Smooth muscle cell (in vitro differentiated cells): ENCODE measurements around the gene PRICKLE3. TPM values are rescaled to one million over a fixed set of nuclear protein-coding genes. Genes with fewer than 3 reads are reported as not detected.

ENCODE experiments used
- DNase-seq: peaks from one replicate; lab custom pipeline; 2025; ENCODE audit not compliant: unreplicated experiment; lab: John Stamatoyannopoulos, UW
- H2AFZ ChIP-seq: fragments of 200-600 bp; sonication (generic); 2 replicates; pipeline ENCODE4 v1.6.0; 2016; ENCODE audit warnings: antibody characterized with exemption, low read depth, mild to moderate bottlenecking
- H3F3A ChIP-seq: fragments of 200-600 bp; sonication (generic); 2 replicates; pipeline ENCODE4 v1.6.0; 2017; ENCODE audit warnings: antibody characterized with exemption, low read depth
- H3K27ac ChIP-seq: fragments of 200-600 bp; sonication (generic); 2 replicates; pipeline ENCODE4 v1.5.1; 2016; ENCODE audit warnings: low read depth, mild to moderate bottlenecking
- H3K27me3 ChIP-seq: fragments of 200-600 bp; sonication (generic); 2 replicates; pipeline ENCODE4 v1.6.1; 2016; ENCODE audit warnings: low read depth, mild to moderate bottlenecking
- H3K36me3 ChIP-seq: fragments of 200-600 bp; sonication (generic); 2 replicates; pipeline ENCODE4 v1.5.1; 2016; ENCODE audit warnings: low read depth
- H3K4me1 ChIP-seq: fragments of 200-600 bp; sonication (generic); 2 replicates; pipeline ENCODE4 v1.5.1; 2016; ENCODE audit warnings: low read depth
- H3K4me2 ChIP-seq: fragments of 200-600 bp; sonication (generic); 2 replicates; pipeline ENCODE4 v1.6.0; 2016; ENCODE audit warnings: mild to moderate bottlenecking
- H3K4me3 ChIP-seq: fragments of 200-600 bp; sonication (generic); 2 replicates; pipeline ENCODE4 v1.5.1; 2016; ENCODE audit warnings: mild to moderate bottlenecking
- H3K79me2 ChIP-seq: fragments of 200-600 bp; sonication (generic); 2 replicates; pipeline ENCODE4 v1.6.0; 2016; ENCODE audit warnings: low read depth, mild to moderate bottlenecking
- H3K9ac ChIP-seq: fragments of 200-600 bp; sonication (generic); 2 replicates; pipeline ENCODE4 v1.6.0; 2016; ENCODE audit warnings: low read depth
- H3K9me3 ChIP-seq: fragments of 200-600 bp; sonication (generic); replicated peaks from 2 replicates; pipeline ENCODE4 v1.5.1; 2016; ENCODE audit warnings: low read depth
- H4K20me1 ChIP-seq: fragments of 200-600 bp; sonication (generic); 2 replicates; pipeline ENCODE4 v1.6.0; 2016; ENCODE audit warnings: low read depth
- WGBS: methylation state at CpG from one replicate; pipeline ENCODE4 v1.1.7; 2016; ENCODE audit warnings: low lambda C conversion rate; 5-methylcytosine and 5-hydroxymethylcytosine counted together
- polyA plus RNA-seq: library from polyadenylated mRNA; unstranded; fragments of >200 nt; fragmentation: Nextera tagmentation; extraction: Ambion mirVana; gene quantifications from 2 replicates; pipeline ENCODE4 v1.2.1, GENCODE V29; 2016
- total RNA-seq: library from RNA; depleted of rRNA; stranded (reverse); fragments of >200 nt; gene quantifications from 2 replicates; pipeline ENCODE4 v1.2.3, GENCODE V29; 2014
- TF ChIP-seq, protein P1 (sequence below): fragments of 200-600 bp; sonication (generic); IDR thresholded peaks from 2 replicates; pipeline ENCODE4 v1.5.1; 2017; ENCODE audit warnings: borderline replicate concordance, mild to moderate bottlenecking, antibody characterized with exemption; ENCODE audit not compliant: insufficient read depth, poor library complexity, severe bottlenecking

The PRICKLE3 gene
- total and polyA plus RNA-seq, 2 experiments from 2014 or later, result 11.3 to 11.5 TPM

- Histone ChIP-seq H4K20me1 (no peaks in the 10 kb centered on the region), H3K9me3 (no peaks in the 10 kb centered on the region), H3K27me3 (no peaks in the 10 kb centered on the region), H3K27ac (no peak overlapping the region), H3K4me3 (no peak overlapping the region), H3F3A (no peaks in the 10 kb centered on the region), H3K4me1 (no peaks in the 10 kb centered on the region), H3K4me2 (no peak overlapping the region), H2AFZ (no peak overlapping the region), H3K79me2 (no peaks in the 10 kb centered on the region), H3K9ac (no peak overlapping the region), H3K36me3 (no peaks in the 10 kb centered on the region)
- TF ChIP-seq, protein P1, sequence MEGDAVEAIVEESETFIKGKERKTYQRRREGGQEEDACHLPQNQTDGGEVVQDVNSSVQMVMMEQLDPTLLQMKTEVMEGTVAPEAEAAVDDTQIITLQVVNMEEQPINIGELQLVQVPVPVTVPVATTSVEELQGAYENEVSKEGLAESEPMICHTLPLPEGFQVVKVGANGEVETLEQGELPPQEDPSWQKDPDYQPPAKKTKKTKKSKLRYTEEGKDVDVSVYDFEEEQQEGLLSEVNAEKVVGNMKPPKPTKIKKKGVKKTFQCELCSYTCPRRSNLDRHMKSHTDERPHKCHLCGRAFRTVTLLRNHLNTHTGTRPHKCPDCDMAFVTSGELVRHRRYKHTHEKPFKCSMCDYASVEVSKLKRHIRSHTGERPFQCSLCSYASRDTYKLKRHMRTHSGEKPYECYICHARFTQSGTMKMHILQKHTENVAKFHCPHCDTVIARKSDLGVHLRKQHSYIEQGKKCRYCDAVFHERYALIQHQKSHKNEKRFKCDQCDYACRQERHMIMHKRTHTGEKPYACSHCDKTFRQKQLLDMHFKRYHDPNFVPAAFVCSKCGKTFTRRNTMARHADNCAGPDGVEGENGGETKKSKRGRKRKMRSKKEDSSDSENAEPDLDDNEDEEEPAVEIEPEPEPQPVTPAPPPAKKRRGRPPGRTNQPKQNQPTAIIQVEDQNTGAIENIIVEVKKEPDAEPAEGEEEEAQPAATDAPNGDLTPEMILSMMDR, result no peak
- WGBS, result 79% methylated on average over 13 of the region's 13 CpGs
- DNase-seq, result no peak
These were observed 11.4 kb upstream of the PRICKLE3 start for GRCh38 chrX:49197543-49198087.

- peaks cover 4% of the 10 kb centered on the region for H3K4me1 ChIP-seq
These were observed 7.4 kb upstream of the PRICKLE3 start for GRCh38 chrX:49193542-49193964.

DNA sequence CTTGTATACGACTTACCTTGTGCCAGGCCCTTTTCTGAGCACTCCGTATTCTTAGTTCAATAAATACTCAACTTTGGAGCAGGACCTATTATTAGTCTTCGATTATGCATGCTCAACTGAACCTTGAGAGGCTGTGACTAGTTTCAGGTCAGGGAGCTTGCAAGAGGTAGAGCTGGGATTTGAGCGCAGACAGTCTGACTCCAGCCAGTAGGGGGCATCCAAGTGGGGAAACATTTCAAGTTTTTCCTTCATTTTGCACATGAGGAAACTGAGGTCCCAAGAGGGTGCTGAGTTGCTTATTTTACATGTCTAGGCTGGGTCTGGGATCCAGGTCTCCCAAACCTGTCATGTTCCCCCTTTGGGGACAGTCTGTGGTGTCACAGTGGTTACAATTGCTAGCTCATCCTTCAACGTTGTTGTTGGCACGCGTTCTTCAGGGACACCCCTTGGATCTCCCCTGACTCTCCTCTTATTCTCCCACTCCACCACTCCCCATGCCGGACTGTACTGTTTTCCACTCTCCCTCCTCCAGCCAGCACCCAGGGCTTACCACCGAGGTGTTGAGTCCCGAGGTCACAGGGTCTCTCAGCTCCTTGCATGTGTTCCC lies 6.7 kb upstream of the PRICKLE3 start:
- Histone ChIP-seq H3K27me3 (no peaks in the 10 kb centered on the region), H3K4me3 (no peak overlapping the region), H3K4me2 (no peak overlapping the region), H2AFZ (no peak overlapping the region), H3K79me2 (no peaks in the 10 kb centered on the region), H3F3A (no peaks in the 10 kb centered on the region), H3K9ac (no peak overlapping the region), H3K4me1 (peaks cover 4% of the 10 kb centered on the region), H3K27ac (no peak overlapping the region), H3K9me3 (no peaks in the 10 kb centered on the region), H4K20me1 (no peaks in the 10 kb centered on the region), H3K36me3 (no peaks in the 10 kb centered on the region)
- TF ChIP-seq, protein P1, result peak; percentile 48
- no peak for DNase-seq
- WGBS, result 74% methylated on average over 8 of the region's 10 CpGs

More at GRCh38 chrX:49193542-49193964, 7.4 kb upstream of the PRICKLE3 start:
- no peak overlapping the region for H3K4me3 ChIP-seq
- H3K27ac ChIP-seq, result no peak overlapping the region
- no peaks in the 10 kb centered on the region for H3K36me3 ChIP-seq
- no peak overlapping the region for H3K9ac ChIP-seq
- H2AFZ ChIP-seq, result no peak overlapping the region
- no peaks in the 10 kb centered on the region for H3K79me2 ChIP-seq
- H4K20me1 ChIP-seq, result no peaks in the 10 kb centered on the region
- H3F3A ChIP-seq, result no peaks in the 10 kb centered on the region
- TF ChIP-seq, protein P1, result no peak
- H3K27me3 ChIP-seq, result no peaks in the 10 kb centered on the region
- no peak for DNase-seq
- H3K4me2 ChIP-seq, result no peak overlapping the region
- 73% methylated on average over 2 of the region's 2 CpGs for WGBS
- H3K9me3 ChIP-seq, result no peaks in the 10 kb centered on the region

DNA sequence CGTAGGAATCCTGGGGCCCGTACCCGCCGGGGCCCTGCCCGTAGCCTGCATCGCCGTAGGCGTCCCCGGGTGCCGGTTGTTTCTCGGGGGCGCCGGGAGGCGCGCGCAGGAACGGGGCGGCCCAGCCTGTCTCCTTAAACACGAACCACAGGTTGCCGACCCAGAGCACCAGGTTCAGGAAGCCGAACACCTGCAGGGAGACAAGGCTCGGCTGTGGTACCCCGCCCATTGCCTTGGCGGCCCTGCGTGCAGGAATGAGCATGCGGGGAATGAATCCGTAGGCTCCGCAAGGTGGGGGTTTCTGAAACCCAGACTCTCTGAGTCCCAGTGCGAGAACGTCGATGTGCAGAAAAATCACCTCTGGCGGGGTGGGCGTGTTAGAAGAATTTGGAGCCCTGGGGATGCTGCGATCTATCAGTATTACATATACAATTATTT lies 5.4 kb upstream of the PRICKLE3 start:
- Histone ChIP-seq H3K4me3 (peak overlapping the region; percentile 68), H3K36me3 (no peaks in the 10 kb centered on the region), H3K79me2 (no peaks in the 10 kb centered on the region), H4K20me1 (no peaks in the 10 kb centered on the region), H3K9ac (peak overlapping the region; percentile 34), H3F3A (no peaks in the 10 kb centered on the region), H3K27me3 (no peaks in the 10 kb centered on the region), H2AFZ (no peak overlapping the region), H3K4me2 (peak overlapping the region; percentile 81), H3K9me3 (no peaks in the 10 kb centered on the region), H3K27ac (peak overlapping the region; percentile 41), H3K4me1 (peaks cover 4% of the 10 kb centered on the region)
- no peak for DNase-seq
- 44% methylated on average over 34 of the region's 34 CpGs for WGBS
- TF ChIP-seq, protein P1, result no peak
